H9 (cell line): Measurements from ENCODE around the gene GRIK1. TPM values are rescaled to one million over a fixed set of nuclear protein-coding genes. Genes with fewer than 3 reads are reported as not detected.

Source experiments
- DNase-seq: peaks from one replicate; pipeline ENCODE4 v3.0.0-alpha.2; 2017
- H2AFZ ChIP-seq: one replicate; pipeline ENCODE4 v1.6.1; 2013; ENCODE audit warnings: mild to moderate bottlenecking, low read length, control low read depth, moderate library complexity
- H2AK5ac ChIP-seq: 2 replicates; pipeline ENCODE4 v1.6.1; 2013; ENCODE audit warnings: low read length, control low read depth, mixed read lengths; ENCODE audit not compliant: insufficient read length
- H2BK120ac ChIP-seq: one replicate; pipeline ENCODE4 v1.6.1; 2013; ENCODE audit warnings: low read depth, mild to moderate bottlenecking, low read length, control low read depth, inconsistent platforms; ENCODE audit not compliant: poor library complexity, severe bottlenecking
- H2BK12ac ChIP-seq: 2 replicates; pipeline ENCODE4 v1.6.1; 2013; ENCODE audit warnings: low read length, control low read depth, mixed read lengths, low read depth; ENCODE audit not compliant: insufficient read length
- H2BK15ac ChIP-seq: 2 replicates; pipeline ENCODE4 v1.6.1; 2013; ENCODE audit warnings: low read depth, low read length, control low read depth
- H2BK20ac ChIP-seq: one replicate; pipeline ENCODE4 v1.6.1; 2013; ENCODE audit warnings: low read depth, mild to moderate bottlenecking, low read length, control low read depth, inconsistent platforms; ENCODE audit not compliant: poor library complexity, severe bottlenecking
- H2BK5ac ChIP-seq: 2 replicates; pipeline ENCODE4 v1.6.1; 2013; ENCODE audit warnings: low read length, control low read depth, mixed read lengths; ENCODE audit not compliant: insufficient read length
- H3K14ac ChIP-seq: 2 replicates; pipeline ENCODE4 v1.6.1; 2013; ENCODE audit warnings: low read length, control low read depth; ENCODE audit not compliant: insufficient read depth
- H3K18ac ChIP-seq: 2 replicates; pipeline ENCODE4 v1.6.1; 2013; ENCODE audit warnings: low read depth, mild to moderate bottlenecking, mixed read lengths, low read length, control low read depth; ENCODE audit not compliant: insufficient read length
- H3K23ac ChIP-seq: 2 replicates; pipeline ENCODE4 v1.6.1; 2013; ENCODE audit warnings: low read length, control low read depth, mixed read lengths, low read depth; ENCODE audit not compliant: insufficient read length
- H3K23me2 ChIP-seq: 2 replicates; pipeline ENCODE4 v1.6.1; 2013; ENCODE audit warnings: low read depth, mild to moderate bottlenecking, mixed read lengths, low read length, control low read depth; ENCODE audit not compliant: insufficient read length, poor library complexity, severe bottlenecking
- H3K27ac ChIP-seq: 2 replicates; pipeline ENCODE4 v1.5.1; 2013; ENCODE audit warnings: low read length, control low read depth, mixed read lengths, low read depth; ENCODE audit not compliant: insufficient read length
- H3K27me3 ChIP-seq: 2 replicates; pipeline ENCODE4 v1.6.1; 2013; ENCODE audit warnings: low read length, control low read depth, inconsistent platforms; ENCODE audit not compliant: insufficient read depth
- H3K4ac ChIP-seq: 2 replicates; pipeline ENCODE4 v1.6.1; 2013; ENCODE audit warnings: low read depth, mild to moderate bottlenecking, control low read depth, inconsistent platforms, low read length, moderate library complexity
- H3K4me1 ChIP-seq: 2 replicates; pipeline ENCODE4 v1.6.1; 2013; ENCODE audit warnings: low read length, control low read depth, inconsistent platforms; ENCODE audit not compliant: insufficient read depth
- H3K4me2 ChIP-seq: 2 replicates; pipeline ENCODE4 v1.6.1; 2013; ENCODE audit warnings: low read length, control low read depth, mixed read lengths; ENCODE audit not compliant: insufficient read length, insufficient read depth
- H3K56ac ChIP-seq: 2 replicates; pipeline ENCODE4 v1.6.1; 2013; ENCODE audit warnings: low read depth, mild to moderate bottlenecking, mixed read lengths, low read length, control low read depth; ENCODE audit not compliant: insufficient read length
- H3K79me1 ChIP-seq: 2 replicates; pipeline ENCODE4 v1.6.1; 2013; ENCODE audit warnings: low read depth, mild to moderate bottlenecking, moderate library complexity, low read length, control low read depth, inconsistent platforms; ENCODE audit not compliant: insufficient read depth, poor library complexity, severe bottlenecking
- H3K79me2 ChIP-seq: 2 replicates; pipeline ENCODE4 v1.6.1; 2013; ENCODE audit warnings: low read length, control low read depth, inconsistent platforms; ENCODE audit not compliant: insufficient read depth
- H3K9ac ChIP-seq: 2 replicates; pipeline ENCODE4 v1.6.1; 2013; ENCODE audit warnings: low read length, control low read depth, mixed read lengths; ENCODE audit not compliant: insufficient read length; ENCODE audit errors: extremely low read depth
- H3K9me3 ChIP-seq: one replicate; pipeline ENCODE4 v1.6.1; 2013; ENCODE audit warnings: low read depth, low read length, inconsistent platforms; ENCODE audit not compliant: control insufficient read depth
- H3T11ph ChIP-seq: one replicate; pipeline ENCODE4 v1.6.1; 2013; ENCODE audit warnings: mild to moderate bottlenecking, low read length, control low read depth, inconsistent platforms
- H4K20me1 ChIP-seq: one replicate; pipeline ENCODE4 v1.6.1; 2013; ENCODE audit not compliant: control insufficient read depth, insufficient read length, insufficient read depth
- H4K5ac ChIP-seq: 2 replicates; pipeline ENCODE4 v1.6.1; 2013; ENCODE audit warnings: low read depth, mild to moderate bottlenecking, mixed read lengths, low read length, control low read depth; ENCODE audit not compliant: insufficient read length
- H4K8ac ChIP-seq: replicated peaks from 2 replicates; pipeline ENCODE4 v1.6.1; 2013; ENCODE audit warnings: low read length, control low read depth, mixed read lengths, low read depth; ENCODE audit not compliant: insufficient read length
- H4K91ac ChIP-seq: 2 replicates; pipeline ENCODE4 v1.6.1; 2013; ENCODE audit warnings: low read depth, mild to moderate bottlenecking, moderate library complexity, mixed read lengths, low read length, control low read depth; ENCODE audit not compliant: insufficient read length
- H3K27ac Mint-ChIP-seq, 3 experiments: 2 replicates in 2 of 3; 3 replicates in 1 of 3; pipeline ENCODE4 v1.8.0; 2020 to 2021; ENCODE audit warnings: mixed read lengths in 3 of 3, mild to moderate bottlenecking in 1 of 3, moderate library complexity in 1 of 3
- H3K27me3 Mint-ChIP-seq: 2 replicates; pipeline ENCODE4 v1.8.0; 2021; ENCODE audit warnings: low read depth, mild to moderate bottlenecking, moderate library complexity, mixed read lengths
- H3K36me3 Mint-ChIP-seq, 3 experiments: 2 replicates in 2 of 3; 3 replicates in 1 of 3; pipeline ENCODE4 v1.8.0; 2020 to 2021; ENCODE audit warnings: low read depth in 3 of 3, mixed read lengths in 3 of 3; ENCODE audit not compliant: insufficient read depth in 1 of 3
- H3K4me1 Mint-ChIP-seq, 2 experiments: 2 replicates each; pipeline ENCODE4 v1.8.0; 2020; ENCODE audit warnings: mixed read lengths in 2 of 2
- H3K4me3 Mint-ChIP-seq, 2 experiments: 2 replicates in 1 of 2; 3 replicates in 1 of 2; pipeline ENCODE4 v1.8.0; 2020 to 2021; ENCODE audit warnings: mild to moderate bottlenecking in 2 of 2, mixed read lengths in 2 of 2, moderate library complexity in 1 of 2
- H3K9me3 Mint-ChIP-seq, 2 experiments: 2 replicates in 1 of 2; 3 replicates in 1 of 2; pipeline ENCODE4 v1.8.0; 2020; ENCODE audit warnings: mild to moderate bottlenecking in 2 of 2, mixed read lengths in 2 of 2, moderate library complexity in 1 of 2
- WGBS: extraction: QIAGEN DNeasy Blood & Tissue Kit; methylation state at CpG from one replicate; pipeline ENCODE4 v1.1.7; 2013; ENCODE audit warnings: missing lambda C conversion rate, low lambda C conversion rate, mixed read lengths; ENCODE audit not compliant: insufficient read length; ENCODE audit errors: extremely low coverage; 5-methylcytosine and 5-hydroxymethylcytosine counted together
- total RNA-seq: library from RNA; stranded (reverse); gene quantifications from 2 replicates; pipeline ENCODE4 v1.2.1, GENCODE V29; 2021
- TF ChIP-seq, protein P1 (sequence below): fragments of 200-600 bp; sonication (generic); conservative IDR thresholded peaks from 3 replicates; pipeline ENCODE4 v1.8.0; 2021; ENCODE audit warnings: antibody characterized with exemption, mild to moderate bottlenecking

Gene GRIK1
- total RNA-seq, 1 experiment from 2014 or later, result not detected

DNA sequence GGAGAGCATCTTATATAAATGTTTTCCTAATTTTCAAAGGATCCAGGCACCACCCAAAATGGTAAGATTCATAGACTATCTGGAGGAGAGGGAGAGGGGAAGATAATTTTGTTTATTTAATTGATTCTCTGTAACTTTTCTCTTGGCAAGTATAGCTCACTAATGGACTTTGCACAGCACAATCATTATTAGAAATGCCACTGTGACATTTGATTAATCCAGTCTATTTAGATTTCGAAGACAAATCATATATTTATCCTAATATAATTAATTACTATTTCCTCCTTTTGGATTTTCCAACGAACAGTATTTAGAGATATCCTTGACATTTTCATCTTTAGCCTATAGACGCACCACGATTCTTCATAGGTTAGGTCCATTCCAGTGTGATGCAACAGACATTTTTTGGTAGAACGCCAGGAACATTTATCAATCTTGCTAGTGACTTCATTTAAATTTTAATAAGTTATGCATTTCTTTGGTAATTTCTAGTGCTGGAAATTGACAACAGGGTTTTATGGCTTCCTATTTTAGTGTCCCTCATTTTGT, 152.4 kb downstream of the GRIK1 start:
- no CpG with 5 or more reads among the region's 5 CpGs for WGBS

More for the DNA sequence above, 152.4 kb downstream of the GRIK1 start:
- Histone ChIP-seq H2BK120ac (no peak overlapping the region), H3K4me1 (no peaks in the 10 kb centered on the region; the same call in 1 of the 2 replicates), H2BK20ac (no peak overlapping the region), H3K18ac (no peak overlapping the region), H3K56ac (no peak overlapping the region), H3T11ph (no peak overlapping the region), H3K23me2 (no peaks in the 10 kb centered on the region), H3K79me2 (no peaks in the 10 kb centered on the region), H3K14ac (no peak overlapping the region), H3K23ac (no peak overlapping the region), H2BK12ac (no peak overlapping the region), H3K27me3 (no peaks in the 10 kb centered on the region), H4K20me1 (no peaks in the 10 kb centered on the region), H3K9me3 (no peaks in the 10 kb centered on the region), H4K8ac (no peak overlapping the region), H2AFZ (no peak overlapping the region), H4K91ac (no peak overlapping the region), H3K79me1 (no peaks in the 10 kb centered on the region), H2AK5ac (no peak overlapping the region), H2BK5ac (no peak overlapping the region), H4K5ac (no peak overlapping the region), H3K4me2 (no peak overlapping the region), H3K9ac (no peak overlapping the region), H2BK15ac (no peak overlapping the region), H3K4ac (no peak overlapping the region), H3K27ac (no peak overlapping the region)
- Mint-ChIP-seq H3K27me3 (no peaks in the 10 kb centered on the region), H3K4me1 (peaks cover 23 to 29% of the 10 kb centered on the region in 2 experiments), H3K27ac (no peak overlapping the region), H3K9me3 (no peaks in the 10 kb centered on the region; a peak in 1 of 5 replicates), H3K4me3 (no peak overlapping the region), H3K36me3 (no peaks in the 10 kb centered on the region; a peak in 1 of 7 replicates)
- no peak for DNase-seq
- TF ChIP-seq, protein P1, sequence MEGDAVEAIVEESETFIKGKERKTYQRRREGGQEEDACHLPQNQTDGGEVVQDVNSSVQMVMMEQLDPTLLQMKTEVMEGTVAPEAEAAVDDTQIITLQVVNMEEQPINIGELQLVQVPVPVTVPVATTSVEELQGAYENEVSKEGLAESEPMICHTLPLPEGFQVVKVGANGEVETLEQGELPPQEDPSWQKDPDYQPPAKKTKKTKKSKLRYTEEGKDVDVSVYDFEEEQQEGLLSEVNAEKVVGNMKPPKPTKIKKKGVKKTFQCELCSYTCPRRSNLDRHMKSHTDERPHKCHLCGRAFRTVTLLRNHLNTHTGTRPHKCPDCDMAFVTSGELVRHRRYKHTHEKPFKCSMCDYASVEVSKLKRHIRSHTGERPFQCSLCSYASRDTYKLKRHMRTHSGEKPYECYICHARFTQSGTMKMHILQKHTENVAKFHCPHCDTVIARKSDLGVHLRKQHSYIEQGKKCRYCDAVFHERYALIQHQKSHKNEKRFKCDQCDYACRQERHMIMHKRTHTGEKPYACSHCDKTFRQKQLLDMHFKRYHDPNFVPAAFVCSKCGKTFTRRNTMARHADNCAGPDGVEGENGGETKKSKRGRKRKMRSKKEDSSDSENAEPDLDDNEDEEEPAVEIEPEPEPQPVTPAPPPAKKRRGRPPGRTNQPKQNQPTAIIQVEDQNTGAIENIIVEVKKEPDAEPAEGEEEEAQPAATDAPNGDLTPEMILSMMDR, result no peak
